DMS53 treated with DMSO at 0.1 percent for 48 hours (cell line): Measurements from ENCODE around the gene OPCML.

Experiments used
- DNase-seq: peaks from one replicate; lab custom pipeline; 2025; ENCODE audit not compliant: unreplicated experiment; lab: John Stamatoyannopoulos, UW

OPCML gene

GRCh38 chr11:132463295-132464002, 1068.9 kb downstream of the OPCML start:
- no peak for DNase-seq

- no peak for DNase-seq
These were observed 1072.6 kb downstream of the OPCML start for GRCh38 chr11:132459736-132460135.

GRCh38 chr11:132457445-132457844, 1074.9 kb downstream of the OPCML start:
- DNase-seq = no peak

- peak; percentile 43 for DNase-seq
These were observed 1075.5 kb downstream of the OPCML start for GRCh38 chr11:132456751-132457328.

GRCh38 chr11:132455044-132455443, 1077.3 kb downstream of the OPCML start:
- no peak for DNase-seq

GRCh38 chr11:132453406-132453805, 1078.9 kb downstream of the OPCML start:
- DNase-seq = no peak

- DNase-seq = no peak
These were observed 1079.7 kb downstream of the OPCML start for GRCh38 chr11:132452616-132453015.

GRCh38 chr11:132451942-132452601, 1080.2 kb downstream of the OPCML start:
- no peak for DNase-seq

GRCh38 chr11:132450631-132451030, 1081.7 kb downstream of the OPCML start:
- no peak for DNase-seq

- DNase-seq = no peak
These were observed 1083.8 kb downstream of the OPCML start for GRCh38 chr11:132448334-132448995.

GRCh38 chr11:132447761-132448160, 1084.5 kb downstream of the OPCML start:
- DNase-seq = no peak

- DNase-seq = no peak
These were observed 1086.4 kb downstream of the OPCML start for GRCh38 chr11:132445859-132446291.

- no peak for DNase-seq
These were observed 1087.4 kb downstream of the OPCML start for GRCh38 chr11:132444911-132445310.

GRCh38 chr11:132439711-132440255, 1092.5 kb downstream of the OPCML start:
- no peak for DNase-seq

- no peak for DNase-seq
These were observed 1093.9 kb downstream of the OPCML start for GRCh38 chr11:132438418-132438817.

- DNase-seq = no peak
These were observed 1101.8 kb downstream of the OPCML start for GRCh38 chr11:132430429-132431062.

- no peak for DNase-seq
These were observed 1102.6 kb downstream of the OPCML start for GRCh38 chr11:132429685-132430084.

- DNase-seq = no peak
These were observed 1104.7 kb downstream of the OPCML start for GRCh38 chr11:132427611-132428010.

GRCh38 chr11:132424433-132424832, 1107.9 kb downstream of the OPCML start:
- DNase-seq = no peak

GRCh38 chr11:132423266-132423665, 1109.0 kb downstream of the OPCML start:
- no peak for DNase-seq

GRCh38 chr11:132422722-132423121, 1109.6 kb downstream of the OPCML start:
- no peak for DNase-seq
